ENCODE measurements around the gene CCBE1.

Gene CCBE1

GRCh38 chr18:59610546-59611140 lies 86.6 kb downstream of the CCBE1 start:
- Histone ChIP-seq H3K27ac (replicated peaks) (no peak overlapping the region), H3K27me3 (ENCODE audit: insufficient read depth, poor library complexity, severe bottlenecking) (peaks cover 3% of the 10 kb centered on the region), H3K4me3 (replicated peaks; ENCODE audit: insufficient read depth, low read length) (no peak overlapping the region)
- no peak for DNase-seq (ENCODE audit: low read depth in 1 of 2, low spot score in 1 of 2)
- TF ChIP-seq SPI1 (IDR thresholded peaks at IDR 0.05; ENCODE audit: borderline replicate concordance, low read depth) = no peak
- no peak for TF ChIP-seq GABPA (IDR thresholded peaks at IDR 0.05; ENCODE audit: low read depth)
- TF ChIP-seq POLR2AphosphoS5 (IDR thresholded peaks at IDR 0.05; ENCODE audit: low read depth) = no peak
- TF ChIP-seq CTCF (IDR thresholded peaks at IDR 0.05; ENCODE audit: insufficient read depth, low read length) = no peak
- TF ChIP-seq, protein P1, sequence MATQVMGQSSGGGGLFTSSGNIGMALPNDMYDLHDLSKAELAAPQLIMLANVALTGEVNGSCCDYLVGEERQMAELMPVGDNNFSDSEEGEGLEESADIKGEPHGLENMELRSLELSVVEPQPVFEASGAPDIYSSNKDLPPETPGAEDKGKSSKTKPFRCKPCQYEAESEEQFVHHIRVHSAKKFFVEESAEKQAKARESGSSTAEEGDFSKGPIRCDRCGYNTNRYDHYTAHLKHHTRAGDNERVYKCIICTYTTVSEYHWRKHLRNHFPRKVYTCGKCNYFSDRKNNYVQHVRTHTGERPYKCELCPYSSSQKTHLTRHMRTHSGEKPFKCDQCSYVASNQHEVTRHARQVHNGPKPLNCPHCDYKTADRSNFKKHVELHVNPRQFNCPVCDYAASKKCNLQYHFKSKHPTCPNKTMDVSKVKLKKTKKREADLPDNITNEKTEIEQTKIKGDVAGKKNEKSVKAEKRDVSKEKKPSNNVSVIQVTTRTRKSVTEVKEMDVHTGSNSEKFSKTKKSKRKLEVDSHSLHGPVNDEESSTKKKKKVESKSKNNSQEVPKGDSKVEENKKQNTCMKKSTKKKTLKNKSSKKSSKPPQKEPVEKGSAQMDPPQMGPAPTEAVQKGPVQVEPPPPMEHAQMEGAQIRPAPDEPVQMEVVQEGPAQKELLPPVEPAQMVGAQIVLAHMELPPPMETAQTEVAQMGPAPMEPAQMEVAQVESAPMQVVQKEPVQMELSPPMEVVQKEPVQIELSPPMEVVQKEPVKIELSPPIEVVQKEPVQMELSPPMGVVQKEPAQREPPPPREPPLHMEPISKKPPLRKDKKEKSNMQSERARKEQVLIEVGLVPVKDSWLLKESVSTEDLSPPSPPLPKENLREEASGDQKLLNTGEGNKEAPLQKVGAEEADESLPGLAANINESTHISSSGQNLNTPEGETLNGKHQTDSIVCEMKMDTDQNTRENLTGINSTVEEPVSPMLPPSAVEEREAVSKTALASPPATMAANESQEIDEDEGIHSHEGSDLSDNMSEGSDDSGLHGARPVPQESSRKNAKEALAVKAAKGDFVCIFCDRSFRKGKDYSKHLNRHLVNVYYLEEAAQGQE (IDR thresholded peaks at IDR 0.05; ENCODE audit: insufficient replicate concordance, low read depth) = no peak

GRCh38 chr18:59609654-59610053 lies 87.6 kb downstream of the CCBE1 start:
- Histone ChIP-seq H3K4me3 (replicated peaks; ENCODE audit: insufficient read depth, low read length) (no peak overlapping the region), H3K27ac (replicated peaks) (no peak overlapping the region), H3K27me3 (ENCODE audit: insufficient read depth, poor library complexity, severe bottlenecking) (peaks cover 3% of the 10 kb centered on the region)
- DNase-seq (ENCODE audit: low read depth in 1 of 2, low spot score in 1 of 2) = no peak
- TF ChIP-seq POLR2AphosphoS5 (IDR thresholded peaks at IDR 0.05; ENCODE audit: low read depth) (no peak), SPI1 (IDR thresholded peaks at IDR 0.05; ENCODE audit: borderline replicate concordance, low read depth) (no peak), GABPA (IDR thresholded peaks at IDR 0.05; ENCODE audit: low read depth) (no peak), CTCF (IDR thresholded peaks at IDR 0.05; ENCODE audit: insufficient read depth, low read length) (no peak)
- TF ChIP-seq, protein P1 (IDR thresholded peaks at IDR 0.05; ENCODE audit: insufficient replicate concordance, low read depth) = no peak

DNA sequence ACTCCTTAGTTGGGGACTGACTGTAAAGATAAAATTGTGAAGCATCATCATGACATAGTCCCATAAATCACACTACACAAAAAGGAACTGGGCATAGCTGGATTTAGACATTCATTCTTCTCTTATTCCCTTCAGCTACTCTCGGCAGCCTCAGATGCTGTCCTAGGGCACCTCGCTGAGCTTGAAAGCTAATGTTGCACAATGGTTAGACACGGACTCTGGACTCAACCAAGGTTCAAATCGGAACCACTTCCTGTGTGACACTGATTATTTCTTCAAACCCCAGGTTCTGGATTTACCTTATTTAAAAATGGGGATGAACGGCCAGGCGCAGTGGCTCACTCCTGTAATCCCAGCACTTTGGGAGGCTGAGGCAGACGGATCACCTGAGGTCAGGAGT lies 89.8 kb downstream of the CCBE1 start:
- Histone ChIP-seq H3K4me3 (replicated peaks; ENCODE audit: insufficient read depth, low read length) (no peak overlapping the region), H3K27ac (replicated peaks) (no peak overlapping the region), H3K27me3 (ENCODE audit: insufficient read depth, poor library complexity, severe bottlenecking) (peaks cover 5% of the 10 kb centered on the region)
- TF ChIP-seq POLR2AphosphoS5 (IDR thresholded peaks at IDR 0.05; ENCODE audit: low read depth) (no peak), CTCF (IDR thresholded peaks at IDR 0.05; ENCODE audit: insufficient read depth, low read length) (no peak), GABPA (IDR thresholded peaks at IDR 0.05; ENCODE audit: low read depth) (no peak), SPI1 (IDR thresholded peaks at IDR 0.05; ENCODE audit: borderline replicate concordance, low read depth) (no peak)
- TF ChIP-seq, protein P1 (IDR thresholded peaks at IDR 0.05; ENCODE audit: insufficient replicate concordance, low read depth) = no peak
- DNase-seq (ENCODE audit: low read depth in 1 of 2, low spot score in 1 of 2) = no peak

Data from HL-60 (cell line).